Measurements from ENCODE around the gene NSL1. TPM values are rescaled to one million over a fixed set of nuclear protein-coding genes. Genes with fewer than 3 reads are reported as not detected.

NSL1 gene
- total and polyA plus RNA-seq, 2 donors (not counting 1 experiment from before 2014, with no cell fraction given): 21.4 to 24.4 TPM

- Histone ChIP-seq H3K4me2 (ENCODE audit: extremely low read depth, insufficient read depth, low read length) (no peak overlapping the region), H3K9me3 (ENCODE audit: control insufficient read depth, insufficient read depth, low read depth, low read length) (no peaks in the 10 kb centered on the region), H2AFZ (ENCODE audit: low read length) (no peak overlapping the region), H3K79me2 (ENCODE audit: control insufficient read depth, insufficient read depth, low read length) (no peaks in the 10 kb centered on the region), H3K4me1 (ENCODE audit: control insufficient read depth, extremely low read depth, insufficient read depth, low read length) (no peaks in the 10 kb centered on the region), H3K27ac (ENCODE audit: insufficient read depth, low read length) (no peak overlapping the region), H4K20me1 (ENCODE audit: control insufficient read depth, extremely low read depth, insufficient read depth, low read length) (no peaks in the 10 kb centered on the region), H3K9ac (ENCODE audit: insufficient read depth, low read length) (no peak overlapping the region), H3K4me3 (replicated peaks in 1 of 4; ENCODE audit: control extremely low read depth in 1 of 4, insufficient read depth in 1 of 4, low read depth in 3 of 4, low read length in 4 of 4) (no peak overlapping the region), H3K27me3 (ENCODE audit: control insufficient read depth, insufficient read depth, low read length) (no peaks in the 10 kb centered on the region), H3K36me3 (ENCODE audit: control insufficient read depth, insufficient read depth, low read length) (no peaks in the 10 kb centered on the region)
- no peak for TF ChIP-seq CTCF (conservative IDR thresholded peaks at IDR 0.05 in 1 of 2, IDR thresholded peaks at IDR 0.05 in 1 of 2; ENCODE audit: low read depth in 1 of 2, low read length in 2 of 2)
- TF ChIP-seq EZH2 (IDR thresholded peaks at IDR 0.05; ENCODE audit: low read length, missing control alignments): no peak
- DNase-seq (ENCODE audit: low read depth in 2 of 2): no peak
Measured at GRCh38 chr1:212737559-212737958, 54.0 kb downstream of the NSL1 start.

GRCh38 chr1:212733109-212733508 is 58.5 kb downstream of the NSL1 start:
- no peak for DNase-seq (ENCODE audit: low read depth in 2 of 2)
- no peak for TF ChIP-seq EZH2 (IDR thresholded peaks at IDR 0.05; ENCODE audit: low read length, missing control alignments)
- no peak for TF ChIP-seq CTCF (conservative IDR thresholded peaks at IDR 0.05 in 1 of 2, IDR thresholded peaks at IDR 0.05 in 1 of 2; ENCODE audit: low read depth in 1 of 2, low read length in 2 of 2)
- H4K20me1 ChIP-seq (ENCODE audit: control insufficient read depth, extremely low read depth, insufficient read depth, low read length): no peaks in the 10 kb centered on the region
- H3K4me3 ChIP-seq (replicated peaks in 1 of 4; ENCODE audit: control extremely low read depth in 1 of 4, insufficient read depth in 1 of 4, low read depth in 3 of 4, low read length in 4 of 4): no peak overlapping the region
- no peaks in the 10 kb centered on the region for H3K27me3 ChIP-seq (ENCODE audit: control insufficient read depth, insufficient read depth, low read length)
- no peak overlapping the region for H3K4me2 ChIP-seq (ENCODE audit: extremely low read depth, insufficient read depth, low read length)
- no peaks in the 10 kb centered on the region for H3K36me3 ChIP-seq (ENCODE audit: control insufficient read depth, insufficient read depth, low read length)
- H3K79me2 ChIP-seq (ENCODE audit: control insufficient read depth, insufficient read depth, low read length): no peaks in the 10 kb centered on the region
- H2AFZ ChIP-seq (ENCODE audit: low read length): no peak overlapping the region
- H3K9me3 ChIP-seq (ENCODE audit: control insufficient read depth, insufficient read depth, low read depth, low read length): no peaks in the 10 kb centered on the region
- H3K9ac ChIP-seq (ENCODE audit: insufficient read depth, low read length): no peak overlapping the region
- no peak overlapping the region for H3K27ac ChIP-seq (ENCODE audit: insufficient read depth, low read length)
- H3K4me1 ChIP-seq (ENCODE audit: control insufficient read depth, extremely low read depth, insufficient read depth, low read length): no peaks in the 10 kb centered on the region

- no peak for DNase-seq (ENCODE audit: low read depth in 2 of 2)
- no peak overlapping the region for H3K27ac ChIP-seq (ENCODE audit: insufficient read depth, low read length)
Measured at GRCh38 chr1:212731630-212732029, 59.9 kb downstream of the NSL1 start.

More at GRCh38 chr1:212731630-212732029, 59.9 kb downstream of the NSL1 start:
- H3K4me1 ChIP-seq (ENCODE audit: control insufficient read depth, extremely low read depth, insufficient read depth, low read length): no peaks in the 10 kb centered on the region
- TF ChIP-seq CTCF (conservative IDR thresholded peaks at IDR 0.05 in 1 of 2, IDR thresholded peaks at IDR 0.05 in 1 of 2; ENCODE audit: low read depth in 1 of 2, low read length in 2 of 2): no peak
- TF ChIP-seq EZH2 (IDR thresholded peaks at IDR 0.05; ENCODE audit: low read length, missing control alignments): no peak
- no peaks in the 10 kb centered on the region for H3K36me3 ChIP-seq (ENCODE audit: control insufficient read depth, insufficient read depth, low read length)
- H3K9me3 ChIP-seq (ENCODE audit: control insufficient read depth, insufficient read depth, low read depth, low read length): no peaks in the 10 kb centered on the region
- H3K4me3 ChIP-seq (replicated peaks in 1 of 4; ENCODE audit: control extremely low read depth in 1 of 4, insufficient read depth in 1 of 4, low read depth in 3 of 4, low read length in 4 of 4): no peak overlapping the region
- no peak overlapping the region for H3K4me2 ChIP-seq (ENCODE audit: extremely low read depth, insufficient read depth, low read length)
- H3K27me3 ChIP-seq (ENCODE audit: control insufficient read depth, insufficient read depth, low read length): no peaks in the 10 kb centered on the region
- H3K9ac ChIP-seq (ENCODE audit: insufficient read depth, low read length): no peak overlapping the region
- H4K20me1 ChIP-seq (ENCODE audit: control insufficient read depth, extremely low read depth, insufficient read depth, low read length): no peaks in the 10 kb centered on the region
- H2AFZ ChIP-seq (ENCODE audit: low read length): no peak overlapping the region
- H3K79me2 ChIP-seq (ENCODE audit: control insufficient read depth, insufficient read depth, low read length): no peaks in the 10 kb centered on the region

All from fibroblast of lung (primary cell).